DND-41 (cell line): Measurements from ENCODE around the gene IDS.
"Not testable (repeated sequence)": the region's sequence is repeated elsewhere in the genome, so short reads cannot be mapped to it uniquely, and the experiment has no call there.

Experiments used
- ATAC-seq: fragments of 200-7000 bp; cut with Tn5 transposase; 3 replicates; pipeline ENCODE4 v1.9.1; 2021; ENCODE audit warnings: low read depth; ENCODE audit not compliant: insufficient read depth
- DNase-seq: peaks from one replicate; pipeline ENCODE4 v3.0.0-alpha.2; 2020
- H2AFZ ChIP-seq: 2 replicates; pipeline ENCODE4 v1.6.0; 2012; ENCODE audit warnings: low read depth, low read length
- H3K27ac ChIP-seq: 2 replicates; pipeline ENCODE4 v1.5.1; 2012; ENCODE audit warnings: low read length, inconsistent platforms
- H3K27me3 ChIP-seq: fragments of 200-600 bp; sonication (generic); 2 replicates; pipeline ENCODE4 v1.6.0; 2012; ENCODE audit warnings: low read length, mild to moderate bottlenecking, inconsistent platforms; ENCODE audit not compliant: insufficient read depth, poor library complexity
- H3K36me3 ChIP-seq: 2 replicates; pipeline ENCODE4 v1.5.1; 2012; ENCODE audit warnings: low read length, inconsistent platforms; ENCODE audit not compliant: insufficient read depth
- H3K4me1 ChIP-seq: 2 replicates; pipeline ENCODE4 v1.5.1; 2012; ENCODE audit warnings: mild to moderate bottlenecking, low read length; ENCODE audit not compliant: insufficient read depth
- H3K4me2 ChIP-seq: 2 replicates; pipeline ENCODE4 v1.6.0; 2012; ENCODE audit warnings: mild to moderate bottlenecking, moderate library complexity, low read length, inconsistent platforms; ENCODE audit not compliant: insufficient read depth
- H3K4me3 ChIP-seq, 2 experiments: fragments of 200-600 bp in 1 of 2; shearing (Covaris generic) in 1 of 2; 2 replicates each; pipeline ENCODE4 v1.5.1; 2012 to 2016; ENCODE audit warnings: inconsistent platforms in 2 of 2, low read length in 2 of 2, mild to moderate bottlenecking in 2 of 2, low read depth in 1 of 2, moderate library complexity in 1 of 2
- H3K79me2 ChIP-seq: 2 replicates; pipeline ENCODE4 v1.6.0; 2012; ENCODE audit warnings: low read length, inconsistent platforms; ENCODE audit not compliant: insufficient read depth
- H3K9ac ChIP-seq: 2 replicates; pipeline ENCODE4 v1.6.0; 2012; ENCODE audit warnings: low read depth, mild to moderate bottlenecking, inconsistent platforms, low read length, moderate library complexity
- H3K9me3 ChIP-seq: 2 replicates; pipeline ENCODE4 v1.5.1; 2012; ENCODE audit warnings: low read length, moderate library complexity, mild to moderate bottlenecking, inconsistent platforms; ENCODE audit not compliant: insufficient read depth, severe bottlenecking
- H4K20me1 ChIP-seq: 2 replicates; pipeline ENCODE4 v1.6.0; 2012; ENCODE audit warnings: low read length; ENCODE audit not compliant: insufficient read depth
- CTCF ChIP-seq: IDR thresholded peaks from 2 replicates; pipeline ENCODE4 v1.5.1; 2012; ENCODE audit warnings: borderline replicate concordance, low read length, moderate library complexity, mild to moderate bottlenecking; ENCODE audit not compliant: poor library complexity, severe bottlenecking; ENCODE audit errors: extremely low read depth
- EZH2 ChIP-seq: IDR thresholded peaks from 3 replicates; pipeline ENCODE4 v1.6.1; 2012; ENCODE audit warnings: borderline replicate concordance, low read depth, mild to moderate bottlenecking, moderate library complexity, low read length, inconsistent platforms; ENCODE audit not compliant: severe bottlenecking

IDS gene

DNA sequence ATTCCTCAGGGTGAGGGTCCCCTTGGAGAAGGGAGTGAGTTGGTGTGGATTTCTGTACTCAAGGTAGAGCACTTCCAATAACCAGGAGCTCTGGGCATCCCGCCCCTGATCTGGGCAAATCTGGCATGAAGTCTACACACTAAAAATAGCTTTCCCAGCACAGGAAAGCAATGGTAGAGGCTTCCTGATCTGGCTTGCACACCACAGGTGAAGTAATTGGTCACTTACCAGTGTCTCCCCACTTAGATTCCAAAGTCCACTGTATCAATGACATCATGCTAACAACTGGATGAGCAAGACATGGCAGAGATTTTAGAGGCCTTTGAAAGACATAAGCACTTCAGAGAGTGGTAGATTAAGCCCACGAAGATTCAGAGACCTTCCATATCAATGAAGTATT, 17.8 kb upstream of the IDS start:
- Histone ChIP-seq H3K4me1 (peaks cover 16% of the 10 kb centered on the region), H3K79me2 (no peaks in the 10 kb centered on the region), H3K9me3 (no peaks in the 10 kb centered on the region), H3K9ac (no peak overlapping the region), H3K36me3 (no peaks in the 10 kb centered on the region), H4K20me1 (no peaks in the 10 kb centered on the region), H3K4me2 (no peak overlapping the region), H3K4me3 (no peak overlapping the region), H2AFZ (no peak overlapping the region), H3K27ac (no peak overlapping the region), H3K27me3 (no peaks in the 10 kb centered on the region)
- TF ChIP-seq EZH2: no peak
- no peak for TF ChIP-seq CTCF
- ATAC-seq: no peak
- no peak for DNase-seq

GRCh38 chrX:149521438-149521837, 16.3 kb upstream of the IDS start:
- ATAC-seq (no peak), DNase-seq (no peak)
- H3K27ac ChIP-seq: no peak overlapping the region
- H3K4me2 ChIP-seq: no peak overlapping the region
- no peaks in the 10 kb centered on the region for H4K20me1 ChIP-seq
- H3K79me2 ChIP-seq: no peaks in the 10 kb centered on the region
- no peaks in the 10 kb centered on the region for H3K36me3 ChIP-seq
- TF ChIP-seq EZH2 (no peak), CTCF (no peak)
- no peaks in the 10 kb centered on the region for H3K9me3 ChIP-seq
- H2AFZ ChIP-seq: no peak overlapping the region
- H3K9ac ChIP-seq: no peak overlapping the region
- no peak overlapping the region for H3K4me3 ChIP-seq
- no peaks in the 10 kb centered on the region for H3K27me3 ChIP-seq
- H3K4me1 ChIP-seq: peaks cover 16% of the 10 kb centered on the region

- not testable (repeated sequence) for H2AFZ ChIP-seq, H3K9me3 ChIP-seq, ATAC-seq, H4K20me1 ChIP-seq, H3K4me2 ChIP-seq, H3K36me3 ChIP-seq, H3K4me1 ChIP-seq, H3K27ac ChIP-seq, DNase-seq, H3K27me3 ChIP-seq, H3K4me3 ChIP-seq, H3K9ac ChIP-seq, H3K79me2 ChIP-seq
These were observed 15.7 kb upstream of the IDS start for GRCh38 chrX:149520636-149521277.

DNA sequence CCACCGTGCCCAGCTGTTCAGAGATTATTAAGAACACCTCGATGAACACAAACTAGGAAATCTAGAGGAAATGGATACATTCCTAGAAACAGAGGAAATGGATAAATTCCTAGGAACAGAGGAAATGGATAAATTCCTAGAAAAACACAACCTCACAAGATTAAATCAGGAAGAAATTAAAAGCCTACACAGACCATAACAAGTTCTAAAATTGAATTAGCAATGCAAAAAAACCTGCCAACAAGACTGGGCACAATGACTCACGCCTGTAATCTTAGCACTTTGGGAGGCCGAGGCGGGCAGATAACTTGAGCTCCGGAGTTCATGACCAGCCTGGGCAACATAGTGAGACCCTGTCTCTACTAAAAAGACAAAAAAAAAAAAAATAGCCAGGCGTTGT, 13.1 kb upstream of the IDS start:
- Histone ChIP-seq H4K20me1 (no peaks in the 10 kb centered on the region), H3K9ac (no peak overlapping the region), H3K27me3 (no peaks in the 10 kb centered on the region), H3K27ac (no peak overlapping the region), H3K4me3 (no peak overlapping the region), H3K9me3 (no peaks in the 10 kb centered on the region), H3K79me2 (no peaks in the 10 kb centered on the region), H2AFZ (no peak overlapping the region), H3K36me3 (no peaks in the 10 kb centered on the region), H3K4me1 (peaks cover 25% of the 10 kb centered on the region), H3K4me2 (no peak overlapping the region)
- TF ChIP-seq CTCF: no peak
- no peak for TF ChIP-seq EZH2
- DNase-seq (no peak), ATAC-seq (no peak)
